ENCODE measurements around the gene ALAS1. TPM values are rescaled to one million over a fixed set of nuclear protein-coding genes. Genes with fewer than 3 reads are reported as not detected.

Gene ALAS1
- total RNA-seq, 1 donor from 2014 or later: 78.5 TPM

- intact Hi-C loops (cut with micrococcal nuclease): no loop called here
These were observed 49.6 kb downstream of the ALAS1 start for GRCh38 chr3:52247409-52248164.

- intact Hi-C loops (cut with micrococcal nuclease): no loop called here
These were observed 50.2 kb downstream of the ALAS1 start for GRCh38 chr3:52248165-52248541.

- intact Hi-C loops (cut with micrococcal nuclease): no loop called here
These were observed 51.0 kb downstream of the ALAS1 start for GRCh38 chr3:52248816-52249547.

- intact Hi-C loops (cut with micrococcal nuclease): no loop called here
These were observed 51.7 kb downstream of the ALAS1 start for GRCh38 chr3:52249683-52250082.

GRCh38 chr3:52250122-52250521, 52.2 kb downstream of the ALAS1 start:
- intact Hi-C loops (cut with micrococcal nuclease): no loop called here

GRCh38 chr3:52253314-52254304, 55.6 kb downstream of the ALAS1 start:
- intact Hi-C loops (cut with micrococcal nuclease): loop anchor here (1.0 kb wide), 6 partner anchors 8 to 196 kb away; partner anchors contain the start of genes PPM1M, TWF2 and WDR82

- intact Hi-C loops (cut with micrococcal nuclease): no loop called here
These were observed 56.6 kb downstream of the ALAS1 start for GRCh38 chr3:52254608-52255007.

- intact Hi-C loops (cut with micrococcal nuclease): no loop called here
These were observed 58.2 kb downstream of the ALAS1 start for GRCh38 chr3:52256159-52256558.

GRCh38 chr3:52256622-52257021, 58.7 kb downstream of the ALAS1 start:
- intact Hi-C loops (cut with micrococcal nuclease): no loop called here

- intact Hi-C loops (cut with micrococcal nuclease): no loop called here
These were observed 60.0 kb downstream of the ALAS1 start for GRCh38 chr3:52257911-52258310.

GRCh38 chr3:52259035-52259434, 61.1 kb downstream of the ALAS1 start:
- intact Hi-C loops (cut with micrococcal nuclease): no loop called here

- intact Hi-C loops (cut with micrococcal nuclease): no loop called here
These were observed 61.5 kb downstream of the ALAS1 start for GRCh38 chr3:52259448-52259847.

- intact Hi-C loops (cut with micrococcal nuclease): loop anchor here (1.0 kb wide), 1 partner anchor 9 kb away; no protein-coding TSS in a partner anchor
These were observed 64.5 kb downstream of the ALAS1 start for GRCh38 chr3:52262447-52262846.

Other genes with a start within 250 kb of the ALAS1 start
- not detected in 2 replicates for gene GPR62, start 242.8 kb upstream of the ALAS1 start, total RNA-seq
- gene PCBP4, start 230.7 kb upstream of the ALAS1 start, total RNA-seq: 22.3 and 23.6 TPM in 2 replicates
- gene ABHD14B, start 224.1 kb upstream of the ALAS1 start, total RNA-seq: 33.0 and 34.3 TPM in 2 replicates
- gene ABHD14A, start 223.1 kb upstream of the ALAS1 start, total RNA-seq: 10.5 and 11.5 TPM in 2 replicates
- gene ACY1, start 214.6 kb upstream of the ALAS1 start, total RNA-seq: 21.2 and 23.1 TPM in 2 replicates
- 1,242 and 1,243 TPM in 2 replicates for gene RPL29, start 202.3 kb upstream of the ALAS1 start, total RNA-seq
- gene DUSP7, start 141.6 kb upstream of the ALAS1 start, total RNA-seq: 40.7 and 41.2 TPM in 2 replicates
- gene POC1A, start 43.7 kb upstream of the ALAS1 start, total RNA-seq: 16.8 and 19.6 TPM in 2 replicates
- gene TLR9, start 27.5 kb downstream of the ALAS1 start, total RNA-seq: 0.34 and 0.49 TPM in 2 replicates
- gene TWF2, start 41.0 kb downstream of the ALAS1 start, total RNA-seq: 117 and 132 TPM in 2 replicates
- 82.2 and 84.9 TPM in 2 replicates for gene PPM1M, start 47.6 kb downstream of the ALAS1 start, total RNA-seq
- 127 and 130 TPM in 2 replicates for gene WDR82, start 80.5 kb downstream of the ALAS1 start, total RNA-seq
- gene GLYCTK, start 89.7 kb downstream of the ALAS1 start, total RNA-seq: 20.8 and 23.1 TPM in 2 replicates
- 27.1 and 30.1 TPM in 2 replicates for gene DNAH1, start 118.2 kb downstream of the ALAS1 start, total RNA-seq
- gene BAP1, start 211.8 kb downstream of the ALAS1 start, total RNA-seq: 93.4 and 98.6 TPM in 2 replicates
- gene PHF7, start 212.5 kb downstream of the ALAS1 start, total RNA-seq: 6.8 and 9.9 TPM in 2 replicates
- not detected in 2 replicates for gene SEMA3G, start 246.9 kb downstream of the ALAS1 start, total RNA-seq